KMS-11 (cell line): ENCODE results near the gene MCTP2.

Experiments
- H2AFZ ChIP-seq: fragments of 200-600 bp; sonication (generic); 2 replicates; pipeline ENCODE4 v1.6.1; 2016; ENCODE audit warnings: antibody characterized with exemption, mixed run types, low read depth
- H3K27ac ChIP-seq: fragments of 200-600 bp; sonication (generic); 2 replicates; pipeline ENCODE4 v1.6.1; 2016; ENCODE audit warnings: mild to moderate bottlenecking, mixed run types
- H3K27me3 ChIP-seq: fragments of 200-600 bp; sonication (generic); 2 replicates; pipeline ENCODE4 v1.6.1; 2017; ENCODE audit warnings: mild to moderate bottlenecking, low read depth, mixed run types, moderate library complexity; ENCODE audit not compliant: insufficient read depth
- H3K36me3 ChIP-seq: fragments of 200-600 bp; sonication (generic); 2 replicates; pipeline ENCODE4 v1.6.1; 2017; ENCODE audit warnings: mild to moderate bottlenecking, mixed run types; ENCODE audit not compliant: insufficient read depth
- H3K4me1 ChIP-seq: fragments of 200-600 bp; sonication (generic); 2 replicates; pipeline ENCODE4 v1.6.1; 2016; ENCODE audit warnings: mild to moderate bottlenecking, low read depth, mixed run types; ENCODE audit not compliant: poor library complexity, severe bottlenecking
- H3K4me2 ChIP-seq: fragments of 200-600 bp; sonication (generic); 2 replicates; pipeline ENCODE4 v1.7.0; 2016; ENCODE audit warnings: mild to moderate bottlenecking, mixed run types
- H3K4me3 ChIP-seq: fragments of 200-600 bp; sonication (generic); IDR thresholded peaks from 2 replicates; pipeline ENCODE4 v1.6.1; 2017; ENCODE audit warnings: low read depth, low read length, mixed read lengths; ENCODE audit not compliant: insufficient read depth
- H3K79me2 ChIP-seq: fragments of 200-600 bp; sonication (generic); 2 replicates; pipeline ENCODE4 v1.6.1; 2016; ENCODE audit warnings: low read depth, mixed run types; ENCODE audit not compliant: insufficient read depth
- H3K9ac ChIP-seq: fragments of 200-600 bp; sonication (generic); 2 replicates; pipeline ENCODE4 v1.6.1; 2016; ENCODE audit warnings: mild to moderate bottlenecking, mixed run types
- H4K20me1 ChIP-seq: fragments of 200-600 bp; sonication (generic); 2 replicates; pipeline ENCODE4 v1.6.1; 2016; ENCODE audit warnings: mild to moderate bottlenecking, mixed run types; ENCODE audit not compliant: insufficient read depth
- TF ChIP-seq, protein P1 (sequence below): fragments of 200-600 bp; sonication (generic); conservative IDR thresholded peaks from 2 replicates; pipeline ENCODE4 v1.6.1; 2017; ENCODE audit warnings: low read depth, mild to moderate bottlenecking, antibody characterized with exemption, low read length, moderate library complexity, mixed read lengths

Gene MCTP2, protein sequence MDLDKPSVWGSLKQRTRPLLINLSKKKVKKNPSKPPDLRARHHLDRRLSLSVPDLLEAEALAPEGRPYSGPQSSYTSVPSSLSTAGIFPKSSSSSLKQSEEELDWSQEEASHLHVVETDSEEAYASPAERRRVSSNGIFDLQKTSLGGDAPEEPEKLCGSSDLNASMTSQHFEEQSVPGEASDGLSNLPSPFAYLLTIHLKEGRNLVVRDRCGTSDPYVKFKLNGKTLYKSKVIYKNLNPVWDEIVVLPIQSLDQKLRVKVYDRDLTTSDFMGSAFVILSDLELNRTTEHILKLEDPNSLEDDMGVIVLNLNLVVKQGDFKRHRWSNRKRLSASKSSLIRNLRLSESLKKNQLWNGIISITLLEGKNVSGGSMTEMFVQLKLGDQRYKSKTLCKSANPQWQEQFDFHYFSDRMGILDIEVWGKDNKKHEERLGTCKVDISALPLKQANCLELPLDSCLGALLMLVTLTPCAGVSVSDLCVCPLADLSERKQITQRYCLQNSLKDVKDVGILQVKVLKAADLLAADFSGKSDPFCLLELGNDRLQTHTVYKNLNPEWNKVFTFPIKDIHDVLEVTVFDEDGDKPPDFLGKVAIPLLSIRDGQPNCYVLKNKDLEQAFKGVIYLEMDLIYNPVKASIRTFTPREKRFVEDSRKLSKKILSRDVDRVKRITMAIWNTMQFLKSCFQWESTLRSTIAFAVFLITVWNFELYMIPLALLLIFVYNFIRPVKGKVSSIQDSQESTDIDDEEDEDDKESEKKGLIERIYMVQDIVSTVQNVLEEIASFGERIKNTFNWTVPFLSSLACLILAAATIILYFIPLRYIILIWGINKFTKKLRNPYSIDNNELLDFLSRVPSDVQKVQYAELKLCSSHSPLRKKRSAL

GRCh38 chr15:94230883-94231722 lies at the start of gene MCTP2:
TSS of gene MCTP2 (plus strand) at chr15:94231561. CDS start at chr15:94298266, 66,705 bp downstream.
- Histone ChIP-seq H3K79me2 (no peaks in the 10 kb centered on the region), H4K20me1 (no peaks in the 10 kb centered on the region), H3K36me3 (no peaks in the 10 kb centered on the region), H3K4me2 (peak within 1 kb of the TSS; percentile 98), H3K4me3 (no peak within 1 kb of the TSS), H2AFZ (peak within 1 kb of the TSS; percentile 72), H3K9ac (peak within 1 kb of the TSS; percentile 14; the same call in 1 of the 2 replicates), H3K27me3 (peaks cover 5% of the 10 kb centered on the region; the same call in 1 of the 2 replicates), H3K4me1 (peaks cover 19% of the 10 kb centered on the region), H3K27ac (no peak within 1 kb of the TSS)
- TF ChIP-seq, protein P1, sequence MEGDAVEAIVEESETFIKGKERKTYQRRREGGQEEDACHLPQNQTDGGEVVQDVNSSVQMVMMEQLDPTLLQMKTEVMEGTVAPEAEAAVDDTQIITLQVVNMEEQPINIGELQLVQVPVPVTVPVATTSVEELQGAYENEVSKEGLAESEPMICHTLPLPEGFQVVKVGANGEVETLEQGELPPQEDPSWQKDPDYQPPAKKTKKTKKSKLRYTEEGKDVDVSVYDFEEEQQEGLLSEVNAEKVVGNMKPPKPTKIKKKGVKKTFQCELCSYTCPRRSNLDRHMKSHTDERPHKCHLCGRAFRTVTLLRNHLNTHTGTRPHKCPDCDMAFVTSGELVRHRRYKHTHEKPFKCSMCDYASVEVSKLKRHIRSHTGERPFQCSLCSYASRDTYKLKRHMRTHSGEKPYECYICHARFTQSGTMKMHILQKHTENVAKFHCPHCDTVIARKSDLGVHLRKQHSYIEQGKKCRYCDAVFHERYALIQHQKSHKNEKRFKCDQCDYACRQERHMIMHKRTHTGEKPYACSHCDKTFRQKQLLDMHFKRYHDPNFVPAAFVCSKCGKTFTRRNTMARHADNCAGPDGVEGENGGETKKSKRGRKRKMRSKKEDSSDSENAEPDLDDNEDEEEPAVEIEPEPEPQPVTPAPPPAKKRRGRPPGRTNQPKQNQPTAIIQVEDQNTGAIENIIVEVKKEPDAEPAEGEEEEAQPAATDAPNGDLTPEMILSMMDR: no peak

- no peak overlapping the region for H3K4me3 ChIP-seq
- H3K27ac ChIP-seq: no peak overlapping the region
- H3K36me3 ChIP-seq: no peaks in the 10 kb centered on the region
- no peaks in the 10 kb centered on the region for H3K27me3 ChIP-seq
- H4K20me1 ChIP-seq: no peaks in the 10 kb centered on the region
- no peaks in the 10 kb centered on the region for H3K4me1 ChIP-seq
- H3K9ac ChIP-seq: no peak overlapping the region
- H3K4me2 ChIP-seq: no peak overlapping the region
- H3K79me2 ChIP-seq: no peaks in the 10 kb centered on the region
- TF ChIP-seq, protein P1: no peak
- H2AFZ ChIP-seq: no peak overlapping the region
These were observed 48.5 kb upstream of the MCTP2 start for GRCh38 chr15:94182883-94183282.

- no peak overlapping the region for H3K4me2 ChIP-seq
- no peaks in the 10 kb centered on the region for H3K27me3 ChIP-seq
- H3K4me3 ChIP-seq: no peak overlapping the region
- no peaks in the 10 kb centered on the region for H3K79me2 ChIP-seq
- no peak overlapping the region for H2AFZ ChIP-seq
- H3K4me1 ChIP-seq: no peaks in the 10 kb centered on the region
- TF ChIP-seq, protein P1: no peak
- H3K9ac ChIP-seq: no peak overlapping the region
- H4K20me1 ChIP-seq: no peaks in the 10 kb centered on the region
- H3K36me3 ChIP-seq: no peaks in the 10 kb centered on the region
- no peak overlapping the region for H3K27ac ChIP-seq
These were observed 45.7 kb upstream of the MCTP2 start for GRCh38 chr15:94185547-94186236.
